Activated CD4-positive, alpha-beta T cell treated with anti-CD3 and anti-CD28 coated beads, Interleukin-2, Interleukin-6, amounts not matched to agents 100 ng/mL and 50 ng/mL, durations not matched to agents 16 hours and 8 hours (primary cell): ENCODE data around the gene FBXL16.

Source experiments
- DNase-seq: peaks from one replicate; pipeline ENCODE4 v3.0.0-alpha.2; 2020

The FBXL16 gene

DNA sequence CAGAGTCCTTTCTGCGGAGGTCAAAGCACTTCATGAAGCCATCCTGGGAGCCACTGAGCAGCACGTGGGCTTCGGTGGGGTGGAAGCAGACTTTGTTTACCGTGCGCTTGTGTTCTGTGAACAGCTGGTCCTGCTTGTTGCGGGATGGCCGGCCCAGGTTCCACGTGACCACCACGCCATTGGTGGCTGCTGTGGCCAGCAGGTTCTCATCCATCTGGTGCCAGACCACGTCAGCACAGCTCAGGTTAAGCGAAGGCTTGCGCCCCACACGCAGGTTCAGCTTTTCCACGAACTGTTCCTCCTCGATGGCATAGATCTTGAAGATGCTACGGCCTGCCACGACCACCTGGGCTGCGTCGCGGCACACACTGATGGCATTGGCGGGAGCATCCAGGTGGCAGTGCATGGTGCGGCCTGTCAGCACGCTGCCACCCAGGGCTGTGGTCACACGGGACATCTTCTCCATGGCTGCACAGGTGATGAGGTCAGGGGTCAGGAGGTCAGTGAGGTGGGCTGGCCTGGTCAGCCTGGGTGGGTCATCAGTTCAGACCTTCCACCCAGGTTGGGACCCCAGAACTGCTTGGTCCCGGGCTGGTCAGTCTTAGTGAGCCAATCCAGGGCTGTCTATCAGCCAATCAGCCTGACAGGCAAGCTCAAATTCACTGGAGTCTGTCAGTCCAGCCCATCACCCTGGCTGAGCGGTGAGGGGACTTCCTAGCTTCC is 16.3 kb downstream of the FBXL16 start:
- no peak for DNase-seq

DNA sequence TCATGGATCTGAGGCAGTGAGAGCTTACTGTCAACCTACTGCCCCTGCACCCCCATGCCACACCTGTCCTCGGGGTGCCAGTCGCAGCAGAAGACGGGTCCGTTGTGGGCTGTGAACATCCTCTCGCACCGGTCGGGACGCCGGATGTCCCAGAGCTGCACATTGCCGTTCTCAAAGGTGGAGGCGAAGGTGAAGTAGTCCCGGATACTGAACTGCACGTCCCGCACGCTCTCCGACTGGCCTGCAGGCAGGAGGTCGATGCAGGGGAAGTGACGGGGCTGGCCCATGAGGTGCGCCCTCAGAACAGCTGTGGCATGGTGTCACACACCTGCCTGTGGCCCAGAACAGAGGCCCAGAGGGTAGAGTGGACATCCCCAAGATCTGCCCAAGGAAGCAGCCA is 18.1 kb downstream of the FBXL16 start:
- no peak for DNase-seq

DNA sequence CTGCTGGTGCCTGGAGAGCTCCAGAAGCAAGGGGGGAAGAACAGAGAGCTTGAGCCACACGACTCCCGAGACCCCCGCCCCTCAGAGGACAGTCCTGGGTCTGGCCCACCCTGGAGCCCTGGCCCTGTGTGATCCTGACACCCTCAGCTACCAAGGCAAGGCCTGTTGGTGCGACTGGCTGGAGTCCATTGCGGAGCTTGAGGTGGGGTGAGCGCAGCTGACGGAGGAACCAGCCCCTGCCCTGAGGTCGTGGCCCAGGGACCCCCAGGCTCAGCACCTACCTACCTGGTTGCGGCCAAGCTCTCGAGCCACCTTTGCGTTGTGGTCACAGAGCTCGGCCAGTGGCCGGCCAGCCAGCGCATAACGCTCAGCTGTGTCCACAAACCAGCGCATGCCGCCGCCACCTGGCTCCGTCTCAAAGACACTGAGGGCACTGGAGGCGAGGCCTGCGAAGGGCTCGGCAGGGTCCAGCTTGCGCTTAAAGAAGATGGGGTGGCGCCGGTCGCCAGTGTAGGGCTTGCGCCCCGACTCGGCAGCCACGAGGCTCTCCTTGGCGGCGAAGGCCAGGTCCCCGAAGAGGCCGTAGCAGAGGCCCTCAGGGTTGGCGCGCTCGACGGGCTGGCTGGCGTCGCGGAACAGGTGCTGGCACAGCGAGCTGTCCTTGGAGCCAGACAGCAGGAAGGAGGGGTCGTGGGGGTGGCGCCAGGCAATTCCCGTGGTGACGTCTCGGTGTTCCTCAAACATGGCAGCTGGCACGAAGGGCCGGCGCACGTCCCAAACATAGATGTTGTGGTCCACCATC is 18.9 kb downstream of the FBXL16 start:
- no peak for DNase-seq

DNA sequence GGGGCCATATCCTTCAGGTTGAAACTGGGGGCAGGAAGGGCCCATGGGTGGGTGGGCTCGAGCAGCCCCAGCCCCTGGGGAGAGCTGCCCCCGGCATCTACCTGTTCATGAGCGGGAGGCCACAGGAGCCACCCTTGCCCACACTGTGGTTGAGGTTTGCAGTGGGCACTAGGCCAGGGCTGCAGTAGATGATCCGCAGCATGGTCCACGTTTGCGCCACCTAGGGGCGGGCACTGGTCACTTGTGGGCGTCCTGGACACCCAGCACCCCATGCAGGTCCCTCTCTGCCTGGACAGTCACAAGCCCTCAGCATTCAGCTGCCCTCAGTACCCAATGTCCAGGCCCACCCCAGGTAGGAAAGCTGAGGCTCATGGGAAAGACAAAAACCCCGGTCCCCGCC is 19.6 kb downstream of the FBXL16 start:
- DNase-seq: peak; percentile 34

DNA sequence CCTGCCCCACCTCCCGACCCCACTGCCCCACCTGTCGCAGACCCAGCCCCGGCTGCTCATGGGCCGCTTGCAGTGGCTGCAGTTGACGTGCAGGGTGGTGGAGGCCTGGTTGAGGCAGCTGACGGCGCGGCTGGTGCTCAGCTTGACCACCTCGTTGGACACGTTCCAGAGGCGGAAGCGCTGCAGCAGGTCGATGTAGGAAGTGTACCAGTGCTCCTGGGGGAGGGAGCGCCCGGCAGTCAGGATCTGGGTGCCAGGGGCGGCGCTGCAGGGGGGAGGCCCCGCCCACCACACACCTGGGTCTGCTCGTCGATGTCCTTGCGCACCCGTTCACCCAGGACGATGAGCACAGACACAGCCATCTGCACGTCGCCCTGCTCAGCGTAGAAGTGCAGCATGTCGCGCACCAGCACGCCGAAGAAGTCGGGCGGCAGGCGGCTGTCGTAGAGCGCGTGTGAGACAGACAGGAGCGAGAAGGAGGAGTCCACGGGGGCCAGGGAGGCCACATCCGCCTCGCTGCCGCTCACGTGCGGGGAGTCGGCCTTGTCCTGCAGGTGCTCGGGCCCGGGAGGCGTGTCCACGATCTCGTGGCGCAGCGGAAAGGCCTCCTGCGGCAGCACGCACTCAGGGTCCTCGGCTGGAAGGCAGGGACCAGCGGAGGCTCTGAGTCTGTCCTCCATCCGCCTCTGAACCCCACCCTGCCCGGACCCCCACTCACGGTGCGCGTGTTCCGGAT is 20.5 kb downstream of the FBXL16 start:
- DNase-seq: no peak

DNA sequence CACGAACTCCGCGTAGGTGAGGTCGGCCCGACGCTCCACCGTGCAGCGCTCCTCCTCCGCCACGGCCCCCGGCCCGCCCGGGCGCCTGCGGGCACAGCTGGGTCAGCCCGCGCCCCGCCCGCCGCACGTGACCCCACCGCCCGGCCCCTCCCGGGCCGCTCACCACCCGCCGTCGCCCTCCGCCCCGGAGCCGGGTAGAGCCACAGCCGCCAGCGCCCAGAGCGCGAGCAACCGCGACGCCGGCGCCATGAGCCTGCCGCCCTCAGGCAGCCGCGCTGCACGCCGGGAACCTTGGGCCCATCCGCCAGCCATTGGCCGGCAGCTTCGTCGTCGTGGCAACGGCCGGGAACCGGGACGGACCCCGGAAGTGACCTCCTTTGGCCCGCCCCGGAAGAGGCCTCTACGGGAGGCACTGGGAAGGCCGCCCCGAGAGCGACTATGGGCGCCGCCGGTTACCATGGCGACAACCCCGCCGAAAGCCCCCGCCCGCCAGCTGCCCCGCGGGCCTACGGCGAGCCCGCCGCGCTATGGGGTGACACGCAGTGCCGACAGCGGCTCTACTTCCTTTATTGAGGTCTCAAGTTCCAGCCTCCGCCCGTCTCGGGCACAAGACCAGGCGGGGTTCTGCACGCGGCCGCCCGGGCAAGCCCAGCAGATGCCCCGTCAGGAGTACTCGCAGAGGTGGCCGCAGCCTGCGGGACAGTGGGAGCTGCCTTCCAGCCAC is 21.4 kb downstream of the FBXL16 start, which contains the start of gene JMJD8:
Gene JMJD8 (minus strand): TSS at position 264 of the 724 bp plus-strand sequence. CDS start 15 bp downstream, at position 249.
- peak; percentile 98 for DNase-seq

DNA sequence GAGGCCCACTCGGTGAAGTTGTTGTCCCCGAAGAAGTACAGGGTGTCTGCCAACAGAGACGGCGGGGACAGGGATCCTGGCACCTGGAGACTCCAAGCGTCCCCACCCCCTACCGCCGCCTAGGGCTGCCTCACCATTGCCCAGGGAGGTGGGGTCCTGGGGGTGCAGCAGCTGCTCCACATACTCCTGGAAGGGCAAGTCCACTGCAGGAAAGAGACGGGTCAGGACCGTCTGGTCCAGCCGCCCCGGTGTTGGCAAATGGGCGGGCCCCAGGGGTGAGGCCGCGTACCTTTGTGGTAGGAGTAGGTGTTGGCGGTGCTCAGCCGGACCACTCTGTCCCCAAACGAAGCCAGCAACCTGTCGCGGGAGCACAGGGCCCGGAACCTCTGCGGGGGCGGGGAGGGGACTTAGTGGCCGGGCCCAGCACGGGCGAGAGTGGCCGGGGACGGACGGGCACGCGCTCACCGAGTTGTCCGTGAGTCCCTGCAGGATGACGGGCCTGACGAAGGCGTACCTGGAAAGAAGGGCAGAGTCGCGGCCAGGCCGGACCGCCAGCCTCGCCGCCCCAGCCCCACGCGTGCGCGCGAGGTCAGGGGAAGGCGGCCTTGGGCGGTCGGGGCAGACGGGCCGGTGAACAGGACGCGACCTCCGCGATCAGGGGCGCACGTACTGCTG is 22.1 kb downstream of the FBXL16 start:
- peak; percentile 24 for DNase-seq

DNA sequence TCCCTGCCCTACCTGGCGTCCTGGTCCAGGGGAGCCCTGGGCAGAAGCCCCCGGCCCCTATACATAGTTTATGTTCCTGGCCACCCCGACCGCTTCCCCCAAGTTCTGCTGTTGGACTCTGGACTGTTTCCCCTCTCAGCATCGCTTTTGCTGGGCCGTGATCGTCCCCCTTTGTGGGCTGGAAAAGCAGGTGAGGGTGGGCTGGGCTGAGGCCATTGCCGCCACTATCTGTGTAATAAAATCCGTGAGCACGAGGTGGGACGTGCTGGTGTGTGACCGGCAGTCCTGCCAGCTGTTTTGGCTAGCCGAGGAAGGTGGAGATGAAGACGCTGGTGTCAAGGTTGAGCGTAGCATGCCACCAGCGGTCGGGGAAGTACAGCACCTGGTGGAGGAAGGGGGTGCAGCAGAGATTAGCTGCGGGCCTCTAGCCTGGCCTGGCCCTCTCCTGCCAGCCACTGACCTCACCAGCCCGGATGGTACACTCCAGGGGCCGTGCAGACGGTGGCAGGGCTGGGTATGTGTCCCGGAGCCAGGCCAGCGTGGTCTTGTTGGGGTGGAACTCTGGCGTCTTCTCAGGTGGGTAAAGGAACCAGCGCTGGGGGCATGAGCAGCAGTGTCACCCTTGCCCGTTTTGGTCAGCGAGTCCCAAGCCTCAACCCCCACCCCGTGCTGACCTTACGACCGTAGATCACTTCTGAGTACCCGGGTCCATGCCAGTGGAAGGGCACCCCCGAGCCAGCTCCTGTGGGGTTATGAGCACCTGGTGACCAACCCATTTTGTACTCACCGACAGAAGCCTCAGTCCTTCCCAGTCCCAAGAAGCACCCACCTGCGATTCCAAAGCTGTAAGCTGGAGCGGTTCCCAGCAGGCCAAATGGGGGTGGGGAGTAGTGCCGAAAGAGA is 22.9 kb downstream of the FBXL16 start:
- DNase-seq: no peak

DNA sequence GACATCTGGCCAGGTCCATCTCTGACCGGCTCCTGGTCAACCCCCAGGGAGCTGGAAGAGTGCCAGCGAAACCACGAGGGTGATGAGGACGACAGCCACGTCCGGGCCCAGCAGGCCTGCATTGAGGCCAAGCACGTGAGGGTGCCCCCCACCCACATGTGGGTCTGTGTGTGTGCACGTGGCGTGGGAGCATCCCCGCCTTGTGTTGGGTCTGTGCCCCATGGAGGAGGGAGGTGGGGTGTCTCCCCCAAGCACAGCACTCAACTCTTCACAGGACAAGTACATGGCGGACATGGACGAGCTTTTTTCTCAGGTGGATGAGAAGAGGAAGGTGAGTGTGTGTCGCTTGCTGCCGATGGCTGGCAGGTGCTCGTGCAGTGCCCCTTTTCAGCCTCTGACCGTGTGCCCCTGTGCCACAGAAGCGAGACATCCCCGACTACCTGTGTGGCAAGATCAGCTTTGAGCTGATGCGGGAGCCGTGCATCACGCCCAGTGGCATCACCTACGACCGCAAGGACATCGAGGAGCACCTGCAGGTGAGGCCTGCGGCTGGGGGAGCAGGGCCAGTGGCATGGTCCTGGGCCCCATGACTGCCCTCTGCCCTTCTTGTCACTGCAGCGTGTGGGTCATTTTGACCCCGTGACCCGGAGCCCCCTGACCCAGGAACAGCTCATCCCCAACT is 23.7 kb downstream of the FBXL16 start:
- DNase-seq: no peak

DNA sequence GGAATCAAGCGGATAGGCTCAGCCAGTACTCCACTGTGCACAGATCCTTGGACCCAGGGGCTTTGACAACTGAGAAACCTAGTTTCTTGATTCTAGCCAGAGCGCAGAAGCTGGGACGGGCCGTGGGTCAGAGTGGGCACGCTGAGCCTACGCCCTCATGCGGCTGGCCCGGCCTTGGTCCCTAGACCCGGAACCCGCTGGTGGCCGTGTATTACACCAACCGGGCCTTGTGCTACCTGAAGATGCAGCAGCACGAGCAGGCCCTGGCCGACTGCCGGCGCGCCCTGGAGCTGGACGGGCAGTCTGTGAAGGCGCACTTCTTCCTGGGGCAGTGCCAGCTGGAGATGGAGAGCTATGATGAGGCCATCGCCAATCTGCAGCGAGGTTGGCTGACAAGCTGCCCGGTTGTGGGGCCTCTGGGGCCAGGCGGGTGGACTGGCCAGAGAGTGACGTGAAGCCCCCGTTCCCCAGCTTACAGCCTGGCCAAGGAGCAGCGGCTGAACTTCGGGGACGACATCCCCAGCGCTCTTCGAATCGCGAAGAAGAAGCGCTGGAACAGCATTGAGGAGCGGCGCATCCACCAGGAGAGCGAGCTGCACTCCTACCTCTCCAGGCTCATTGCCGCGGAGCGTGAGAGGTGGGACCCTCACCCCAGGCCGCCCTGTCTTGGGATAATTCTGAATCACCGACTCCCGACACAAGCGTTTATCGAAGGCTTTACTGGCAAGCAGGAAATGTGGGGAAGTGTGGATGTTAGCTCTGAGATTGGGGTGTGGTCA is 24.4 kb downstream of the FBXL16 start:
- DNase-seq: peak; percentile 34

DNA sequence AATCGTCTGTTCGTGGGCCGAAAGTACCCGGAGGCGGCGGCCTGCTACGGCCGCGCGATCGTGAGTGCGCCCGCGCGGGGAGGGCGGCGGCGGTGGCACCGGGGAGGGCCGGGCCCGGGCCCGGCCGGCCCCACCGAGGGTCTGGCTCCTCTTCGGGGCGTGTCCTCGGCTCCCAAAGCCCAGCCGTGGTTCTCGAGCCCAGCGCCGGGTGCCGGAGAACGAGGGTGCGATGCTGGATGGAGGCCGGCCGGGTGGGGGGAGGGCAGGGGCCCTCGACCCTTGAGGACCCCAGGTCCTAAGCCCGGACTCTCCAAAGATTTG is 25.0 kb downstream of the FBXL16 start:
- DNase-seq: no peak

DNA sequence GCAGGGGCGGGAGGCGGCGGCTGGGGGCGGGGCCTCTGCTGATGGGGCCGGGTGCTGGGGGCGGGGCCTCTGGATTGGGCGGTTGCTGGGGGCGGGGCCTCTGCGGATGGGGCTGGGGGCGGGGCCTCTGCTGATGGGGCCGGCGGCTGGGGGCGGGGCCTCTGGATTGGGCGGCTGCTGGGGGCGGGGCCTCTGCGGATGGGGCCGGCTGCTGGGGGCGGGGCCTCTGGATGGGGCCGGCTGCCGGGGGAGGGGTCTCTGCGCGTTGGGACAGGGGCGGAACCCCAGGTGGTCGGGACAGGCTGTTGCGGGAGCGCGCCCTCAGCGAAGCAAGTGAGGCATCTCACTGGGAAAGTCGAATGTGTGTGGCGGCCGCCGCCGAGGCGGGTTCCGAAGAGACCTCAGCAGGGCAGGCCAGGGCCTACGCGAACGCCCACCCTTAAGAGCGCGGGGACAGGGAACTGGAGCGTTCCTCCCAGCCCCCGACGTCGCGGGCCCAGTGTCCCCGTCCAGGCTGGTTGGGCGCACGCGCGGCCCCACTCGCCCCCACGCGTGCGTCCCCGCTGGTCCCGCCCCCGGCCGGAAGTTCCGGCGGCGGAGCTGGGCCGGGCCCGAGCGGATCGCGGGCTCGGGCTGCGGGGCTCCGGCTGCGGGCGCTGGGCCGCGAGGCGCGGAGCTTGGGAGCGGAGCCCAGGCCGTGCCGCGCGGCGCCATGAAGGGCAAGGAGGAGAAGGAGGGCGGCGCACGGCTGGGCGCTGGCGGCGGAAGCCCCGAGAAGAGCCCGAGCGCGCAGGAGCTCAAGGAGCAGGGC is 25.6 kb downstream of the FBXL16 start, which contains the start of gene STUB1:
Gene STUB1 (plus strand): TSS at position 597 of the 811 bp plus-strand sequence. CDS start 116 bp downstream, at position 713.
- DNase-seq: peak; percentile 94

DNA sequence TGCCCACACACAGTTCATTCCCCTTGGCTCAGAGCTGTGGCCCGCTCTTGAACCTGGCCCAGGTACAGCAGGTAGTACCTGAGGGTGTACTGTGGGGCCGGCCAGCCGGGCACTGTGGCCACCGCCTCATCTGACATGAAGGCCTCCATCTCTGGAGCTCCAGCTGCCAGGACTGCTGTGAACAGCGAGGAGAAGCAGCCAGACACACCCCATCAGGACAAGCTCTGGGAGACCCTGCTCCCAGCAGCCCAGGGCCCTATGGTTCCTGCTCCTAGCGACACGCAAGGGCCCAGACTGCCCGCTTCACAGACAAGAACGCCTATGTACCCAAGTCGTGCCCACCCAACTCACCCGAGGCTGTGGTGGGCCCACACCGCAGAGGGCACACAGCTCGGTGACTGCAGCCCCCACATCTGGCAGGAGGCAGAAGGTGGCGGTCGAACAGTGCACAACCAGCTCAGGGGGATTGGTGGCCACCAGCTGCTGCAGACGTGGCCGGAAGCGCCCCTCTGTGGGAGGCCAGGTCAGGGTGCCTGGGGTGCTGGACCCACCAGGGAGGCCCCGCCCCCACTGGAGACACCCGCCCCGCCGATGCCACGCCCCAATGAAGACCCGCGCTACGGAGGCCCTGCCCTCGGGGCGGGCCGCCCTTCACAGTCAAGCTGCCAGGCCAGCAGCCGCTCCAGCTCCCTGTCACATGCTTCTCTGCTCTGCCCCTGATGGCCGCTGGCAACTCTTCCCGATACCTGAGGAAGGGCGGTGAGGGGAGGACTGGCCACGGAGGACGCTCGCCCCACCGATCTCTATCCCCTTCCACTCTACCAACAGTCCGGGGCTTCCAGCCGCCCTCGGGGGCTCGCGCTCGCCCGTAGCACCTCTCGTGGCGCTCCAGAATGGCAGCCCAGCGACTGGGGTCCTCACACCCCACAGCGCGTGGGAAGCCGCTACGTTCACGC is 26.5 kb downstream of the FBXL16 start:
- DNase-seq: peak; percentile 75

DNA sequence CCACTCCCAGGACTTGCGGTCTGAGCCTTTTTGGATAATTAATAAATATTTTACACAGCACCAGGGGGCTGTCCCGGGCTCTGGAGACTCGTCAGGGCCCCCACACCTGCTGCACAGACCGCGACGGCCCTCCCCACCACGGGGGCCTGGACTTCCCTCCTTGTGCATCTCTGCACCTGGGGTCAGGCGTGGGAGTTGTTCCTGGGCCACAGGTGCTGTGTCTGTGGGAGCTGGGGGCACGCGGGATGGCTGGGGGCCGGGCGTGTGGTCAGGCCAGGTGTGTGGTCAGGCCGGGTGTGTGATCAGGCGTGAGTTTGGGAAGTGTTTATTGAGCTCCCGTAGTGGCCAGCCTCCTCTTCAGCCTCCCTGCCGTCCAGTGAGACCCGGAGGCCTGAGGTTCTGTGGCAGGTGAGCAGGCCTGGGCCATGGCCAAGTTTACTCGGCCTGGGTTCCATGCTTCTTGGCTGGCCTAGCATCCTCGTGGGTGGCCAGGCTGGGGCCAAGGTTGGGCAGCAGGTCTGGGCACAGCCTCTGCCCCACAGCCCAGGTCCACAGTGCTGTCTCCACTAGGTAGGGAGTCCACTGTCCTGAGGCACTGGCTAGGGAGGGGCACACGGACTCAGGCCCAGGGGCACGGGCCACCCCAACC is 27.3 kb downstream of the FBXL16 start:
- no peak for DNase-seq

DNA sequence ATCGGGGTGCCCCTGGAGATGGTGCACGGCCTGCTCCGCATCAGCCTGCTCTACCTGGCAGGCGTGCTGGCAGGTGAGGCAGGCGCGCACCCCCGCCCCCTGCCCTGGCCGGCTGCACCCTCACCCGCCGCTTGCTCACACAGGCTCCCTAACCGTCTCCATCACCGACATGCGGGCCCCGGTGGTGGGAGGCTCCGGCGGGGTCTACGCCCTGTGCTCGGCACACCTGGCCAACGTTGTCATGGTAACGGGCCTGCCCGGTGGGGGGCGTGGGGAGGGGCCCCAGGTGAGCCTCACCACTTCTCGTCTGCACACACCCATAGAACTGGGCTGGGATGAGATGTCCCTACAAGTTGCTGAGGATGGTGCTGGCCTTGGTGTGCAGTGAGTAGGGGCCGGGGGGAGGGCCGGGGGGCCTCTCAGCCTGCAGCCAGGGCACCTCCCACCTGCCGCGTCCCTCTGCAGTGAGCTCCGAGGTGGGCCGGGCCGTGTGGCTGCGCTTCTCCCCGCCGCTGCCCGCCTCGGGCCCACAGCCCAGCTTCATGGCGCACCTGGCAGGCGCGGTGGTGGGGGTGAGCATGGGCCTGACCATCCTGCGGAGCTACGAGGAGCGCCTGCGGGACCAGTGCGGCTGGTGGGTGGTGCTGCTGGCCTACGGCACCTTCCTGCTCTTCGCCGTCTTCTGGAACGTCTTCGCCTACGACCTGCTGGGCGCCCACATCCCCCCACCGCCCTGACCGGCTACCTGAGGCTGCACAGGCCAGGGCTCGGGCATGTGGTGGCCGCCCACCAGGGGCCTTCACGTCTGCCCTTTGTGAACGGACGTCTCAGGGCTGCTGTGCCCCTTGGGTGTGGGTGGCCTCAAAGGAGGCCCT is 28.0 kb downstream of the FBXL16 start:
- no peak for DNase-seq

DNA sequence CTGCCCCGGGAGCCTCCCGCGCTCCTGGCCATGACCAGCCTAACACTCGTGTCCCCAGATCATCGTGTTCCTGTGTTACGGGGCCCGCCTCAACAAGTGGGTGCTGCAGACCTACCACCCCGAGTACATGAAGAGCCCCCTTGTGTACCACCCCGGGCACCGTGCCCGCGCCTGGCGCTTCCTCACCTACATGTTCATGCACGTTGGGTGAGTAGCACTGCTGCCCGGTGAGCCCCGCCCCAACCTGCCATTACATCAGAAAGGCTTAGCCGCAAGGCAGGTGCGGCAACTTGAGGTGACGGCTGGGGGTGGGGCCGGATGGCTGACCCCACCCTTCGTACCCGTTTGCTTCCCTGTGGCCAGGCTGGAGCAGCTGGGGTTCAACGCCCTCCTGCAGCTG is 28.7 kb downstream of the FBXL16 start:
- no peak for DNase-seq
